H4 (cell line): ENCODE data around the gene ZNF132. TPM values are rescaled to one million over a fixed set of nuclear protein-coding genes. Genes with fewer than 3 reads are reported as not detected.
"Not testable (repeated sequence)": the region's sequence is repeated elsewhere in the genome, so short reads cannot be mapped to it uniquely, and the experiment has no call there.

Experiments used
- DNase-seq: peaks from one replicate; pipeline ENCODE4 v3.0.0-alpha.2; 2015; ENCODE audit warnings: low spot score
- total RNA-seq: library from RNA; depleted of rRNA; stranded (reverse); fragments of >200 nt; shearing (Covaris generic); gene quantifications from 2 replicates; pipeline ENCODE4 v1.2.3, GENCODE V29; 2014

The ZNF132 gene
- total RNA-seq, 1 experiment from 2014 or later: 6.4 TPM

- DNase-seq: no peak
These were observed 32.2 kb downstream of the ZNF132 start for GRCh38 chr19:58407658-58408151.

GRCh38 chr19:58406818-58407657 is 32.9 kb downstream of the ZNF132 start:
- DNase-seq: no peak

GRCh38 chr19:58403920-58404478 is 36.0 kb downstream of the ZNF132 start:
- DNase-seq: not testable (repeated sequence)

GRCh38 chr19:58401840-58402421 is 38.0 kb downstream of the ZNF132 start:
- DNase-seq: no peak

GRCh38 chr19:58400916-58401839 is 38.8 kb downstream of the ZNF132 start:
- DNase-seq: peak; percentile 100

- no peak for DNase-seq
These were observed 39.5 kb downstream of the ZNF132 start for GRCh38 chr19:58400316-58400915.

GRCh38 chr19:58399903-58400302 is 40.0 kb downstream of the ZNF132 start:
- no peak for DNase-seq

GRCh38 chr19:58398545-58398944 is 41.4 kb downstream of the ZNF132 start:
- no peak for DNase-seq

- DNase-seq: no peak
These were observed 41.9 kb downstream of the ZNF132 start for GRCh38 chr19:58398087-58398486.

- no peak for DNase-seq
These were observed 42.4 kb downstream of the ZNF132 start for GRCh38 chr19:58397533-58398037.

- DNase-seq: no peak
These were observed 43.0 kb downstream of the ZNF132 start for GRCh38 chr19:58396691-58397532.

GRCh38 chr19:58395979-58396627 is 43.9 kb downstream of the ZNF132 start:
- DNase-seq: no peak

- DNase-seq: no peak
These were observed 44.6 kb downstream of the ZNF132 start, which contains the start of gene RNF225 for GRCh38 chr19:58395220-58395978. Gene RNF225, plus strand, starts transcription at chr19:58395656. Its CDS starts 434 bp downstream, at chr19:58396090.

- DNase-seq: no peak
These were observed 45.1 kb downstream of the ZNF132 start for GRCh38 chr19:58394821-58395219.

GRCh38 chr19:58393725-58394033 is 46.3 kb downstream of the ZNF132 start:
- no peak for DNase-seq

GRCh38 chr19:58392945-58393724 is 46.8 kb downstream of the ZNF132 start:
- no peak for DNase-seq

GRCh38 chr19:58388175-58388526 is 51.8 kb downstream of the ZNF132 start:
- DNase-seq: no peak
